Astrocyte (in vitro differentiated cells and primary cell): ENCODE measurements around the gene NGFR. TPM values are rescaled to one million over a fixed set of nuclear protein-coding genes. Genes with fewer than 3 reads are reported as not detected.

Experiments used
- DNase-seq: peaks from one replicate; pipeline ENCODE4 v3.0.0-alpha.2; 2010; ENCODE audit warnings: low read depth
- FAIRE-seq: peaks from 2 replicates; lab custom pipeline; 2011; peaks lifted over from hg19 to GRCh38; lab: Jason Lieb, UNC
- H2AFZ ChIP-seq: 2 replicates; pipeline ENCODE4 v1.6.0; 2012; ENCODE audit warnings: low read depth, low read length, inconsistent platforms
- H3K27ac ChIP-seq: 2 replicates; pipeline ENCODE4 v1.5.1; 2011; ENCODE audit warnings: low read depth, low read length, inconsistent platforms
- H3K27me3 ChIP-seq: 2 replicates; pipeline ENCODE4 v1.6.0; 2011; ENCODE audit warnings: low read length, inconsistent platforms; ENCODE audit not compliant: insufficient read depth
- H3K36me3 ChIP-seq: 2 replicates; pipeline ENCODE4 v1.5.1; 2011; ENCODE audit warnings: low read length, inconsistent platforms; ENCODE audit not compliant: insufficient read depth
- H3K4me1 ChIP-seq: 2 replicates; pipeline ENCODE4 v1.5.1; 2011; ENCODE audit warnings: low read length, inconsistent platforms; ENCODE audit not compliant: insufficient read depth
- H3K4me2 ChIP-seq: 2 replicates; pipeline ENCODE4 v1.6.0; 2012; ENCODE audit warnings: low read length, inconsistent platforms
- H3K4me3 ChIP-seq: 2 replicates; pipeline ENCODE4 v1.5.1; 2011; ENCODE audit warnings: low read depth, mild to moderate bottlenecking, low read length, inconsistent platforms; ENCODE audit not compliant: insufficient read depth
- H3K79me2 ChIP-seq: 2 replicates; pipeline ENCODE4 v1.6.0; 2012; ENCODE audit warnings: mild to moderate bottlenecking, low read length, inconsistent platforms; ENCODE audit not compliant: insufficient read depth
- H3K9ac ChIP-seq: 2 replicates; pipeline ENCODE4 v1.6.0; 2012; ENCODE audit warnings: mild to moderate bottlenecking, low read length, inconsistent platforms
- H3K9me3 ChIP-seq: 2 replicates; pipeline ENCODE4 v1.5.1; 2012; ENCODE audit warnings: low read depth, mild to moderate bottlenecking, low read length, inconsistent platforms; ENCODE audit not compliant: insufficient read depth
- H4K20me1 ChIP-seq: 2 replicates; pipeline ENCODE4 v1.6.0; 2012; ENCODE audit warnings: low read length, inconsistent platforms; ENCODE audit not compliant: insufficient read depth
- H3K27ac Mint-ChIP-seq: one replicate; pipeline ENCODE4 v1.8.0; 2021; ENCODE audit warnings: mild to moderate bottlenecking, mixed read lengths; ENCODE audit not compliant: unreplicated experiment
- H3K27me3 Mint-ChIP-seq: one replicate; pipeline ENCODE4 v1.8.0; 2021; ENCODE audit warnings: low read depth, mixed read lengths; ENCODE audit not compliant: unreplicated experiment
- H3K36me3 Mint-ChIP-seq: one replicate; pipeline ENCODE4 v1.8.0; 2021; ENCODE audit warnings: low read depth, mixed read lengths; ENCODE audit not compliant: unreplicated experiment
- H3K4me1 Mint-ChIP-seq: one replicate; pipeline ENCODE4 v1.8.0; 2021; ENCODE audit warnings: low read depth, mixed read lengths; ENCODE audit not compliant: unreplicated experiment
- H3K4me3 Mint-ChIP-seq: one replicate; pipeline ENCODE4 v1.8.0; 2021; ENCODE audit warnings: mild to moderate bottlenecking, moderate library complexity, mixed read lengths; ENCODE audit not compliant: unreplicated experiment
- H3K9me3 Mint-ChIP-seq: one replicate; pipeline ENCODE4 v1.8.0; 2021; ENCODE audit warnings: mild to moderate bottlenecking, mixed read lengths; ENCODE audit not compliant: unreplicated experiment
- EZH2 ChIP-seq: IDR thresholded peaks from 2 replicates; pipeline ENCODE4 v1.6.1; 2012; ENCODE audit warnings: mild to moderate bottlenecking, low read length, inconsistent platforms; ENCODE audit not compliant: insufficient read depth
- total RNA-seq: library from RNA; stranded (reverse); gene quantifications from 2 replicates; pipeline ENCODE4 v1.2.1, GENCODE V29; 2021
- TF ChIP-seq, protein P1 (sequence below): IDR thresholded peaks from 2 replicates; pipeline ENCODE4 v1.5.1; 2011; ENCODE audit warnings: low read depth, mild to moderate bottlenecking, inconsistent platforms, low read length, moderate library complexity; ENCODE audit not compliant: insufficient read depth

Gene NGFR
- total RNA-seq, 1 donor from 2014 or later: 0.64 TPM

- Mint-ChIP-seq H3K9me3 (peaks cover 17% of the 10 kb centered on the region), H3K36me3 (peaks cover 3% of the 10 kb centered on the region), H3K4me1 (peaks cover 9% of the 10 kb centered on the region), H3K27ac (no peak overlapping the region), H3K27me3 (peaks cover 88% of the 10 kb centered on the region), H3K4me3 (no peak overlapping the region)
- peaks cover 2% of the 10 kb centered on the region for H3K4me1 ChIP-seq
- TF ChIP-seq, protein P1, sequence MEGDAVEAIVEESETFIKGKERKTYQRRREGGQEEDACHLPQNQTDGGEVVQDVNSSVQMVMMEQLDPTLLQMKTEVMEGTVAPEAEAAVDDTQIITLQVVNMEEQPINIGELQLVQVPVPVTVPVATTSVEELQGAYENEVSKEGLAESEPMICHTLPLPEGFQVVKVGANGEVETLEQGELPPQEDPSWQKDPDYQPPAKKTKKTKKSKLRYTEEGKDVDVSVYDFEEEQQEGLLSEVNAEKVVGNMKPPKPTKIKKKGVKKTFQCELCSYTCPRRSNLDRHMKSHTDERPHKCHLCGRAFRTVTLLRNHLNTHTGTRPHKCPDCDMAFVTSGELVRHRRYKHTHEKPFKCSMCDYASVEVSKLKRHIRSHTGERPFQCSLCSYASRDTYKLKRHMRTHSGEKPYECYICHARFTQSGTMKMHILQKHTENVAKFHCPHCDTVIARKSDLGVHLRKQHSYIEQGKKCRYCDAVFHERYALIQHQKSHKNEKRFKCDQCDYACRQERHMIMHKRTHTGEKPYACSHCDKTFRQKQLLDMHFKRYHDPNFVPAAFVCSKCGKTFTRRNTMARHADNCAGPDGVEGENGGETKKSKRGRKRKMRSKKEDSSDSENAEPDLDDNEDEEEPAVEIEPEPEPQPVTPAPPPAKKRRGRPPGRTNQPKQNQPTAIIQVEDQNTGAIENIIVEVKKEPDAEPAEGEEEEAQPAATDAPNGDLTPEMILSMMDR: no peak
- TF ChIP-seq EZH2: no peak
- H3K79me2 ChIP-seq: no peaks in the 10 kb centered on the region
- no peak overlapping the region for H3K27ac ChIP-seq
- H3K9me3 ChIP-seq: peaks cover 6% of the 10 kb centered on the region
- peaks cover 74% of the 10 kb centered on the region for H3K27me3 ChIP-seq
- FAIRE-seq: no peak
- H3K9ac ChIP-seq: no peak overlapping the region
- H2AFZ ChIP-seq: no peak overlapping the region
- no peak overlapping the region for H3K4me3 ChIP-seq
- no peak for DNase-seq
- no peaks in the 10 kb centered on the region for H3K36me3 ChIP-seq
- H3K4me2 ChIP-seq: no peak overlapping the region
- no peaks in the 10 kb centered on the region for H4K20me1 ChIP-seq
Observed at GRCh38 chr17:49467175-49467574, 27.9 kb upstream of the NGFR start.

DNA sequence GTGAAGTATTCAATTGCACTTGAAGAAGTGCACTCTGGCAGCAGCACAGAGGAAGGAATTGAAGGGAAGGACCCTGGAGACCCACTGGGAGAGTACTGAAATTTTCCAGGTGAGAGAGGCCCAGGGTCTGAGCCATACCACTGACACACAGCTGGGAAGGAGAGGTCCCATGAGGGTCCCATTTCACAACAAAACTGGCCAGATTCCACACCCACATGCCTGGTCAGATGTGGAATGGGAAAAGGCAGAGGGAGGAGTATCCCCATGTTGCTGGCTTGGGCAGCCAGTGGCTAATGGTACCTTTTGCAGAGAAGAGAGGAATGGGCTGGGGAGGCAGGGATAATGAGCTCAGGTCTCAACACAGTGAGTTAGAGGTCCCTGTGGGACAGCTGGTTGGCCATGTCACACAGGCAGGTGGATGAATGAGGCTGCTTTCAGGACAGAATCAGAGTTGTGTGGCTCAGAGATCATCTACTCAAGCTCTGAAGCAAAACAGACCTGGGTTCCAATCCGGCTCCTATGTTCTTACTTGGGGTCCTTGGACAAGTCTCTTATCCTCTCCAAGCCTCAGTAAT is 26.2 kb upstream of the NGFR start:
- Histone ChIP-seq H3K79me2 (no peaks in the 10 kb centered on the region), H3K4me1 (peaks cover 2% of the 10 kb centered on the region), H3K27ac (no peak overlapping the region), H2AFZ (no peak overlapping the region), H3K4me3 (no peak overlapping the region), H3K36me3 (no peaks in the 10 kb centered on the region), H3K9ac (no peak overlapping the region), H3K9me3 (peaks cover 3% of the 10 kb centered on the region), H4K20me1 (no peaks in the 10 kb centered on the region), H3K4me2 (no peak overlapping the region), H3K27me3 (peaks cover 72% of the 10 kb centered on the region)
- DNase-seq (no peak), FAIRE-seq (no peak)
- peaks cover 3% of the 10 kb centered on the region for H3K36me3 Mint-ChIP-seq
- TF ChIP-seq EZH2: no peak
- TF ChIP-seq, protein P1: no peak
- H3K27me3 Mint-ChIP-seq: peaks cover 87% of the 10 kb centered on the region
- H3K4me1 Mint-ChIP-seq: peaks cover 9% of the 10 kb centered on the region
- H3K9me3 Mint-ChIP-seq: peaks cover 16% of the 10 kb centered on the region
- no peak overlapping the region for H3K27ac Mint-ChIP-seq
- H3K4me3 Mint-ChIP-seq: no peak overlapping the region
